ENCODE results near the gene MYL3.

DNA sequence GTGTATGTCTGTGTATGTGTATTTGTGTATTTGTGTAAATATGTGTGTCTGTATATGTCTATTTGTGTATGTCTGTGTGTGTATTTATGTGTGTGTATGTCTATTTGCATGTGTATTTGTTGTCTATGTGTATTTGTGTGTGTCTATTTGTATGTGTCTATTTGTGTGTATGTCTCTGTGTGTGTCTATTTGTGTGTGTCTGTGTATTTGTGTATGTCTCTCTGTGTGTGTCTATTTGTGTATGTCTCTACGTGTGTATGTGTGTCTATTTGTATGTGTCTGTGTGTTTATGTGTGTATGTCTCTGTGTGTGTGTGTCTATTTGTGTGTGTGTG lies 44.7 kb upstream of the MYL3 start:
- TF ChIP-seq CTCF (optimal IDR thresholded peaks at IDR 0.05 in 1 of 3, IDR thresholded peaks at IDR 0.05 in 1 of 3, conservative IDR thresholded peaks at IDR 0.05 in 1 of 3; ENCODE audit: extremely low read depth in 1 of 3, insufficient read depth in 2 of 3, low read length in 3 of 3), result no peak
- no peak for TF ChIP-seq EZH2 (IDR thresholded peaks at IDR 0.05; ENCODE audit: low read length)
